Right kidney (tissue), 1 donor: ENCODE results near the gene CTDP1.

ENCODE experiments used
- DNase-seq: peaks from one replicate; pipeline ENCODE4 v3.0.0-alpha.2; 2016

The CTDP1 gene

GRCh38 chr18:79784071-79784913, 104.7 kb downstream of the CTDP1 start:
- DNase-seq, result no peak

GRCh38 chr18:79784965-79785770, 105.6 kb downstream of the CTDP1 start:
- DNase-seq, result no peak

- DNase-seq, result no peak
Observed at GRCh38 chr18:79785831-79786230, 106.2 kb downstream of the CTDP1 start.

GRCh38 chr18:79786304-79786703, 106.7 kb downstream of the CTDP1 start:
- no peak for DNase-seq

- no peak for DNase-seq
Observed at GRCh38 chr18:79786786-79787526, 107.4 kb downstream of the CTDP1 start.

- DNase-seq, result no peak
Observed at GRCh38 chr18:79787527-79787864, 107.9 kb downstream of the CTDP1 start.

- DNase-seq, result peak; percentile 74
Observed at GRCh38 chr18:79787865-79788733, 108.5 kb downstream of the CTDP1 start.

GRCh38 chr18:79788734-79789085, 109.1 kb downstream of the CTDP1 start:
- no peak for DNase-seq

GRCh38 chr18:79789091-79789891, 109.7 kb downstream of the CTDP1 start:
- DNase-seq, result no peak

- no peak for DNase-seq
Observed at GRCh38 chr18:79789901-79790890, 110.6 kb downstream of the CTDP1 start.

- no peak for DNase-seq
Observed at GRCh38 chr18:79790996-79791972, 111.7 kb downstream of the CTDP1 start.

- no peak for DNase-seq
Observed at GRCh38 chr18:79792096-79792987, 112.7 kb downstream of the CTDP1 start.

GRCh38 chr18:79792988-79793355, 113.4 kb downstream of the CTDP1 start:
- no peak for DNase-seq

- DNase-seq, result no peak
Observed at GRCh38 chr18:79794846-79795245, 115.2 kb downstream of the CTDP1 start.

- DNase-seq, result no peak
Observed at GRCh38 chr18:79795446-79795845, 115.8 kb downstream of the CTDP1 start.

- DNase-seq, result no peak
Observed at GRCh38 chr18:79796016-79796415, 116.4 kb downstream of the CTDP1 start.
